Measurements from ENCODE around the gene CEP104.

CEP104 gene

GRCh38 chr1:3776231-3776961, 80.6 kb downstream of the CEP104 start:
- DNase-seq: no peak

DNA sequence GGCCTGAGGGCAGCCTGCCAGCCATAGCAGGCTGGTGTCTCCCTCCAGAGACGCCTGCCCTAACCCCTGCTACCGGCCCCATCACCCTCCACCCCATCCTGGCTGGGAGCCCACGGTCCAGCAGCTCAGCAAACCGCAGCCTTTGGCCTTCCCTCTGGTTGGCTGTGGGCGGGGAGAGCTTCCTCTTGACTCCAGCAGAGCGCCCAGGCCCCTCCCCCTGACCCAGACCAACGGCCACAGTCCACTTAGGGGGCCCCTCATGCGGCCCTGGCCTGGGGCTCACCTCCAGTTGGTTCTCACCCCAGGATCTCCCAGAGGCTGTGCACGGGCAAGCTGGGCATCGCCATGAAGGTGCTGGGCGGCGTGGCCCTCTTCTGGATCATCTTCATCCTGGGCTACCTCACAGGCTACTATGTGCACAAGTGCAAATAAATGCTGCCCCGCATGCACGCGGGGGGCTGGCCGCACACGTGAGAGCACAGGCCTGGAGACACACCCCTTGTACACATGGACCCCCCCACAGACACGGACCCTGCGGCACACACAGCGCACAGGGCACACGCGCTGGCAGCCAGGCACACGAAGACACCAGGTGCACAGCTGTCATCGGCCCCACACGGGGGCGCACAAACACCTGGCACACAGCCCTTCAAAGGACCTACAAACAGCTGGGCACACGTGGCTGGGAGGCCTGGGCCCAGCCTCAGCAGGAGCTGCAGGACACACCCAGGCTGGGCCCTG, 81.4 kb downstream of the CEP104 start:
- DNase-seq: peak; percentile 63

GRCh38 chr1:3774946-3775489, 82.0 kb downstream of the CEP104 start:
- DNase-seq: no peak

DNA sequence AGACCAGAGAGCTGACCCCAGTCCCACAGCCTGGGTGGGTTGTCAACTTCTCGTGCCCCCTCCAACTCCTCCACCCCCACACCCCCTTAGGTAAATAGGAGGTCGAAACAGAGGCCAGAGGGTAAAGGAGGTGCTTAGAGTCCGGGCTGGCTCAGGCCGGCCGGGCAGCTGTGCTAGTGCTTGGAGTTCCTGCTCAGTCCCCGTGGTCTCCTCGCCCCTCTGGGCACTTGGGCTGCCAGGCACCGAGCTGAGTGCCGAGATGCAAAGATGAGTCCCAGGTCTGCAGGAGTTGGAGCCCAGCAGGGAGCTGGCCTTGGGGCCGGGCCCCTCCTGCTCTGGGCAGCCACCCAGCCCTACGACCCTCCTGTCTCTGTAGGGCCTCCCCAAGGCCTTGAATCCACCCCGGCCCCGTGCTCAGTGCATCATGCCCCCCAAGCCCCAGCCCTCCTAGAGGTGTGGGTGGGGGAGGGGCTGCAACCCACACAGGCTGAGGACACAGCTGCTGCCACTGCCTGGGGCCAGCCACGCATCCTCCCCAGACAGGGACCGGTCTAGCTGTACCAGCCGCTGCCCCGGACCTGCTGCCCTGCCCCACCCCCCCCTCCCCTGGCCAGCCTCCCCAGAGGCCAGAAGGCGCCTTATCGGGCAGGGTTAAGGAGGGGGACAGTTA, 82.6 kb downstream of the CEP104 start:
- no peak for DNase-seq

- DNase-seq: no peak
These were observed 83.3 kb downstream of the CEP104 start for GRCh38 chr1:3773572-3774275.

DNA sequence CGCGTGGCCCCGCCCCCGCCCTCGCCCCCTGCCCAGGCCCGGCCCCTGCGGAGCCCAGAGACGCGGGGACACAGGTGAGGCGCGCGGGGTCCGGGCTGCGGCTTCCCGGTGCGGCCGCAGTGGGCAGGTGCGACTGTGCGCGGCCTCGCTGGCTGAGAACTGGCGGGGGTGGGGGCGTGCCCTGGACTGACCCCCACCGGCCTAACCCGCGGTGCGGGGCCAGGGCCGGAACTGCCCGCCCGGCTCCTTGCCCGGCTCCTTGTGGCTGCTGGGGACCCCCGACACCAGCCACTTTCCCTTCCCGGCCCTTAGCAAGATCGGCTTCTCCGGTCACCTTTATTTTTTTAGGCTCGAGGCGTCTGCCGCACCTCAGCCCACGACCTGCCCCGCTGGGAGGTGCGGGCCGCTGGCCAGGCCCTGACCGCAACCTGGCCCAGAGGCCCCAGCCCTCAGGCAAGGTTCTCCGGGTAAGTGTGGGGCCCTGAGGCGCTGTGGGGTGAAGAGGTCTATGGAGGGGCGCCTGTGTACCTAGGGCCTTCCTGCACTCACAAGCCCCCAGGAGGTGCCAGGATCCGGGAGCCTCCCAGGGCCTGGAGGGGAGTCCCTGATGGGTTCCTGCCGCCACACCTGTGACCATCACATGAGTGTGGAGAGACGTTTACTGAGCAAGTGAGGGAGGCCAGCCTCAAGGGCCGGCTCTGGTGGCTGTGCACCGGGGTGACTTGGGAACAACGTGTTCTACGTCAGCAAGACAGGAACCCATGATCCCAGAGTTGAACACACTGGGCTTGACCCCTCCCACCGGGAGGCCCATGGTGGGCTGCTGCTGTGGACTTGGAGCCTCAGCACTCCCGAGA, 84.1 kb downstream of the CEP104 start, which contains the start of gene SMIM1:
SMIM1 (plus strand) TSS at position 35 of the 857 bp plus-strand sequence. CDS start 2,625 bp downstream, outside the sequence.
- no peak for DNase-seq

DNA sequence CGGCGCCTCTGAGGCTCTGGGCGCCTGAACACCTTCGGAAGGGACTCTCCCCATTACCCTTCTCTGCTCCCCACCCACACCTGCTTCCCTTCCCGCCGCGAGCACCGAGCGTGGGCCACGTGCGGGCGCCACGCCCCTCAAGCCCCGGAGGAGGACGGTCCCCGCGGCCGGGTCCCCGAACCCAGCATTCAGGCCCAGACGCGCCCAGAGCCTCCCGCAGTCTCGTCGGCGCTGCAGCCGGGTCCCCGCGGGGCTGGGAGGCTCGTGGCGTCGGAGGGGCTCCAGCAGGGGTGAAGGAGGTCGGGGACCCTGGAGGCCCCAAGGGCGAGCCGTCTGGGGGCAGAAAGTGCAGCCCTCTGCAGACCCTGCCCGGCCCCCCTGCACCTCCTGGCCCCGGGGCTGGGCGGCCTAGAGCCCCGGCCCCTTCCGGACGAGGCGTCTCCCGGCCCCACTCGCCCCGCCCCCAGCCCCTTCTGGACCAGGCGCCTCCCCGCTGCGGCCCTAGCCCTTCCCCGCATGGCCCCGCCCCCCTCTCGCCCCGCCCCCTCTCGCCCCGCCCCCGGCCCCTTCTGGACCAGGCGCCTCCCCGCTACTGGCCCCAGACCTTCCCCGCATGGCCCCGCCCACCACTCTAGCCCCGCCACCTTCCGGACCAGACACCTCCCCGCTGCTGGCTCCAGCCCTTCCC, 84.8 kb downstream of the CEP104 start:
- peak; percentile 70 for DNase-seq

GRCh38 chr1:3771108-3772026, 85.6 kb downstream of the CEP104 start:
- DNase-seq: no peak

- no peak for DNase-seq
These were observed 86.8 kb downstream of the CEP104 start for GRCh38 chr1:3770047-3770765.

DNA sequence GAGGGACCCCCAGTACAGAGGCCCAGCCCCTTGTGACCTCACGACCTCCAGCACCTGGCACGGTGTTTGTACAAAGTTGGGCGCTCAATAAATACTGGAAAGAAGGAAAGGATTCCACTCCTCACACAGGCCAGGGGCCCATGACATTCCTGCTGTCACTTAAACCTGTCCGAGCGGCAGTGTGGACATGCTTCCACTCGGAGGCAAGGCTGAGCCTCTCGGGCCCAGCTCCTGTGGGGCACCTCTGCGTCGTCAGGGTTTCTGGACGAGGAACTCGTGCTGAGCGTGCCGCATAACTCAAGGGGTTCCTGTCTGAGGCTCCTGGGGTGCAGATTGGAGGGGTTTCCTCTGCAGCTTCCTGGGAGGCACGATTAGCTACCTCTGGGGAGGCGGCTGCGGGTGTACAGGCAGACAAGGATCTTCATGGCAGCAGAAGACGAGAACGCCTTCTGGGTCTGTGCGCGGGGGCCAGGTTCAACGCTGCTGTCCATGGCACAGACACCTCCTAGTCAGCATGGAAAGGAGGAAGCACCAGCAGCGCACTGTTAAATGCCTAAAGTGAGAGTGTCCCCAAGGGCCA, 88.1 kb downstream of the CEP104 start:
- no peak for DNase-seq

DNA sequence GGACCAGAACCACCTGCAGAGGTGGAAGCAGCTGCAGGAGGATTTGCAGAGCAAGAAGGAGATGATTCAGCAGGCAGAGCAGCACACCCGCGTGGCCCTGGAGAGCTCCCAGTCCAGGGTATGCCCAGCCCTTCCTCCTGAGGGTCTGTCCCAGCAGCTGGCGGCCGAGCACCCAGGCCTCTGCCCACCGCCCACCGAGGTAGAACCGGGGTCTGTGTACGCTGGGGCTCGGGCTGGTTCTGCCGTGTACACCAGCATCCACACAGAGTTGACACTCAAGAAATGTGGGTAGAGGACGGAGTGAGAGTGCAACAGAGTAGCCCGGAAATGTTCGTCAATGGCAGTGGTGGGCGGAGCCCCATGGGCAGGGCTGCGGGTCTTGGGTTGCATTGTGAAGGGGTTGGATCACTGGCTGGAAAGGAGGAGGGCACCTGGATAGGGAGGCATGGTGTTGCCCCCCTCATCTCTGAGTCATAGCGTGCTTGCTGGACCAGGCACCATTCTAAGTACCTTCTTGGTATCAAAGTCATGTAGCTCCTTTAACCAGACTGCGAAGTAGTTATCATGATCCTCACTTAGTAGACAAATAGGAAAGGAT, 89.6 kb downstream of the CEP104 start:
- no peak for DNase-seq

GRCh38 chr1:3763351-3764125, 93.5 kb downstream of the CEP104 start:
- no peak for DNase-seq

DNA sequence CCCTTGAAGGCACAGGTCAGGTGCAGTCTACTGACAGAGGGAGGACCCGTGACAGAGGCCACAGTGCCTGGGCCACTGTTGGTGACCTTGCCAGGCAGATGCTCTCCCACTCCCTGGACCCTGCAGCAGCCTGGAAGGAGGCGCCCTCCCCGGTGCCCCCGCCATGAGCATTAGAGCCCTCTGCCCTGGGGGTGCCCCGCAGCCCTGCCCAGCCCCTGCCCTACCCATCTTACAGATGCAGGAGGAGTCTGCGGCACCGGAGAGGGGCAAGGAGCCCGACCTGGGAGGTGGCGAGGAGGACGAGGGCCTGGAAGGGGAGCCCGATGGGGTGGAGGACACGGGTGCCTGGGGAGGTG, 94.2 kb downstream of the CEP104 start:
- DNase-seq: no peak

- no peak for DNase-seq
These were observed 94.7 kb downstream of the CEP104 start for GRCh38 chr1:3762151-3762872.

Data from NCI-H1105 treated with DMSO at 0.1 percent for 48 hours (cell line).